Prostate gland (tissue), 2 donors: ENCODE measurements around the gene GANC. TPM values are rescaled to one million over a fixed set of nuclear protein-coding genes. Genes with fewer than 3 reads are reported as not detected.
A peak's percentile ranks its signal among the peaks of the same experiment; 100 is the strongest.

Source experiments
- DNase-seq: peaks from one replicate; pipeline ENCODE4 v3.0.0-alpha.2; 2019; ENCODE audit warnings: low spot score
- H3K27ac ChIP-seq, 2 donors: fragments of 200-600 bp; sonication (generic); 2 replicates each; pipeline ENCODE4 v1.5.1; 2017 to 2019
- H3K27me3 ChIP-seq: fragments of 200-600 bp; sonication (generic); replicated peaks from 2 replicates; pipeline ENCODE4 v1.5.1; 2019; ENCODE audit not compliant: insufficient read depth
- H3K36me3 ChIP-seq, 2 donors: fragments of 200-600 bp; sonication (generic); 1 replicate in 1 of 2; 2 replicates in 1 of 2; pipeline versions ENCODE4 v1.5.1 to v1.8.1; 2017 to 2019
- H3K4me1 ChIP-seq: fragments of 200-600 bp; sonication (generic); replicated peaks from 2 replicates; pipeline ENCODE4 v1.5.1; 2019
- H3K4me3 ChIP-seq, 2 donors: fragments of 200-600 bp; sonication (generic); 2 replicates each; pipeline ENCODE4 v1.5.1; 2017 to 2019
- H3K9me3 ChIP-seq: fragments of 200-600 bp; sonication (generic); 2 replicates; pipeline ENCODE4 v1.5.1; 2017
- POLR2A ChIP-seq: fragments of 450-650 bp; IDR thresholded peaks from one replicate; pipeline ENCODE4 v1.6.1; 2016; ENCODE audit warnings: antibody characterized with exemption, mild to moderate bottlenecking
- POLR2AphosphoS5 ChIP-seq: sonication (generic); formaldehyde crosslinking; IDR thresholded peaks from one replicate; pipeline ENCODE4 v1.6.1; 2017; ENCODE audit warnings: antibody characterized with exemption
- WGBS: methylation state at CpG from one replicate; pipeline ENCODE4 v1.1.5; 2018; 5-methylcytosine and 5-hydroxymethylcytosine counted together
- intact Hi-C: fragments of 100-400 bp; cut with DNase I; formaldehyde crosslinking; loops from one replicate; pipeline ENCODE4 v1.14.2; 2022
- total RNA-seq, 2 donors: library from RNA; depleted of rRNA; stranded (reverse); fragments of >200 nt; gene quantifications; one replicate each; pipeline ENCODE4 v1.1.0, GENCODE V29; 2016
- TF ChIP-seq, protein P1 (sequence below), 4 experiments: fragments of 200-600 bp in 2 of 4; fragments of 450-650 bp in 2 of 4; sonication (generic) in 2 of 4; IDR thresholded peaks; 1 replicate in 3 of 4; 2 replicates in 1 of 4; pipeline ENCODE4 v1.5.1; 2016 to 2019; ENCODE audit warnings: antibody characterized with exemption in 4 of 4, mild to moderate bottlenecking in 2 of 4, moderate library complexity in 2 of 4

Gene GANC
- total RNA-seq, 2 donors from 2014 or later, result 10.2 to 38.7 TPM

DNA sequence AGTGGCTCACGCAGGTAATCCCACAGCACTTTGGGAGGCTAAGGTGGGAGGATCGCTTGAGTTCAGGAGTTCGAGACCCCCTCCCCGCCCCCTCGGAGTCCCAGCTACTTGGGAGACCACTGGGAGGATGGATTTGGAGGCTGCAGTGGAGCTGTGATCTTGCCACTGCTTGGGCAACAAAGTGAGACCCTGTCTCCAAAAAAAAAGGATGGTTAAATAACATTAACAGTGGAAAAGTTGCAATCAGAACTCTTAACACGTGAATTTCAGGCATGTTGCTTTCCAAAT is 1.6 kb downstream of the GANC start:
- H3K9me3 ChIP-seq, result no peaks in the 10 kb centered on the region
- intact Hi-C loops, result loop anchor here (5.0 kb wide), 1 partner anchor 178 kb away; no protein-coding TSS in a partner anchor
- H3K27ac ChIP-seq, result peak overlapping the region; percentile 95 to 99
- H3K4me1 ChIP-seq, result peaks cover 7% of the 10 kb centered on the region
- TF ChIP-seq, protein P1, sequence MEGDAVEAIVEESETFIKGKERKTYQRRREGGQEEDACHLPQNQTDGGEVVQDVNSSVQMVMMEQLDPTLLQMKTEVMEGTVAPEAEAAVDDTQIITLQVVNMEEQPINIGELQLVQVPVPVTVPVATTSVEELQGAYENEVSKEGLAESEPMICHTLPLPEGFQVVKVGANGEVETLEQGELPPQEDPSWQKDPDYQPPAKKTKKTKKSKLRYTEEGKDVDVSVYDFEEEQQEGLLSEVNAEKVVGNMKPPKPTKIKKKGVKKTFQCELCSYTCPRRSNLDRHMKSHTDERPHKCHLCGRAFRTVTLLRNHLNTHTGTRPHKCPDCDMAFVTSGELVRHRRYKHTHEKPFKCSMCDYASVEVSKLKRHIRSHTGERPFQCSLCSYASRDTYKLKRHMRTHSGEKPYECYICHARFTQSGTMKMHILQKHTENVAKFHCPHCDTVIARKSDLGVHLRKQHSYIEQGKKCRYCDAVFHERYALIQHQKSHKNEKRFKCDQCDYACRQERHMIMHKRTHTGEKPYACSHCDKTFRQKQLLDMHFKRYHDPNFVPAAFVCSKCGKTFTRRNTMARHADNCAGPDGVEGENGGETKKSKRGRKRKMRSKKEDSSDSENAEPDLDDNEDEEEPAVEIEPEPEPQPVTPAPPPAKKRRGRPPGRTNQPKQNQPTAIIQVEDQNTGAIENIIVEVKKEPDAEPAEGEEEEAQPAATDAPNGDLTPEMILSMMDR (IDR thresholded peaks at IDR 0.05), result no peak
- TF ChIP-seq POLR2AphosphoS5 (no peak), POLR2A (no peak)
- H3K4me3 ChIP-seq, result peak overlapping the region; percentile 53 to 79
- no peaks in the 10 kb centered on the region for H3K36me3 ChIP-seq
- 29% methylated on average over 6 of the region's 6 CpGs for WGBS
- no peak for DNase-seq
- no peaks in the 10 kb centered on the region for H3K27me3 ChIP-seq

DNA sequence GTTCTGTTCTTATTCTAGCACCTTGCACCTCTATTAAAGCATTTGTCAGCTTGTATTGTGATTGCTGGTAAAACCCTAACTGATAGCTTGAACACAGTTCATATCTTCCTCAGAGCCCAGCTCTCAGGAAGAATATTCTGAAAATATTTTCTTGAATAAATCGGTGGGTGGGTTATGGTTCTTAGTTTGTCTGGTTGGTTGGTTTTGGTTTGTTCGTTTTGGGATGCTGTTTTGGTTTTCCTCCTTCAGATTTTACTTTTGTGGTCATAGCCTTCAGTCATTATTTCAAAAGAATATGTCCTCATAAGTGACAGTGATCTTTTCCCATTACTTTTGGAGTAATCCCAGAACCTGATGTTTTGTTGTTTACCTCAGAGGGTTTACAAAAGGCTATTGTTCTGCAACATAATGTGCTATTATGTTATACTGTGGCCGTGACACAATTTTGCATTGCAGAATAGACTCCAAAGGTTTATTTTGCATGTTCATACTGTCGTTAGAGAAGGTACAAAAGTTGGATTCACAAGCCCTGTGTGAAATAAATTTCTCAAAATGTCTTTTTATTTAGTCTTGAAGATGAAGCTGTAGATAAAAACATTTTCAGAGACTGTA is 2.9 kb downstream of the GANC start:
- Histone ChIP-seq H3K4me3 (no peak overlapping the region), H3K36me3 (no peaks in the 10 kb centered on the region), H3K4me1 (peaks cover 7% of the 10 kb centered on the region), H3K27me3 (no peaks in the 10 kb centered on the region), H3K9me3 (no peaks in the 10 kb centered on the region), H3K27ac (peak overlapping the region; percentile 95 to 99)
- TF ChIP-seq POLR2A (no peak), POLR2AphosphoS5 (no peak)
- TF ChIP-seq, protein P1 (IDR thresholded peaks at IDR 0.05), result no peak
- WGBS, result 35% methylated on average over 4 of the region's 4 CpGs
- intact Hi-C loops, result no loop called here
- DNase-seq, result no peak

DNA sequence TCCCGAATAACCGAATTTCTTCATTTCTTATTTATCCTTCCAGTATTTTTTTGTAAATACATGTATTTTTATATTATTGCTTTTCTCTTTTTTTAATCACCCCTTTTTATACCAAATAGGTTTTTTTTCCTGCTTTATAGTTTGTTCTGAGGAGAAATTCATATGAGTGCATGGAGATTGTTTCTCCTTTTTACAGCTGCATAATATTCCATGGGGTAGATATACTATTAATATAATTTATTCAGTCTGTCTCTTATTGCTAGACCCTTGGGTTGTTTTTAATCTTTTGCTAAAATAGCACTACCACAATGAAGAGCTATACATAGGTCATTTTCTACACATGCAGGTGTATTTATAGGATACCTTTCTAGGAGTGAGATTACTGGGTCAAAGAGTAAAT is 3.8 kb downstream of the GANC start:
- peaks cover 7% of the 10 kb centered on the region for H3K4me1 ChIP-seq
- H3K27ac ChIP-seq, result no peak overlapping the region
- H3K36me3 ChIP-seq, result peaks cover 0 to 6% of the 10 kb centered on the region in 2 donors
- no peak overlapping the region for H3K4me3 ChIP-seq
- no peak for DNase-seq
- TF ChIP-seq, protein P1 (IDR thresholded peaks at IDR 0.05), result no peak
- TF ChIP-seq POLR2AphosphoS5 (no peak), POLR2A (no peak)
- intact Hi-C loops, result no loop called here
- no peaks in the 10 kb centered on the region for H3K27me3 ChIP-seq
- WGBS, result 98% methylated on average over 2 of the region's 2 CpGs
- no peaks in the 10 kb centered on the region for H3K9me3 ChIP-seq

DNA sequence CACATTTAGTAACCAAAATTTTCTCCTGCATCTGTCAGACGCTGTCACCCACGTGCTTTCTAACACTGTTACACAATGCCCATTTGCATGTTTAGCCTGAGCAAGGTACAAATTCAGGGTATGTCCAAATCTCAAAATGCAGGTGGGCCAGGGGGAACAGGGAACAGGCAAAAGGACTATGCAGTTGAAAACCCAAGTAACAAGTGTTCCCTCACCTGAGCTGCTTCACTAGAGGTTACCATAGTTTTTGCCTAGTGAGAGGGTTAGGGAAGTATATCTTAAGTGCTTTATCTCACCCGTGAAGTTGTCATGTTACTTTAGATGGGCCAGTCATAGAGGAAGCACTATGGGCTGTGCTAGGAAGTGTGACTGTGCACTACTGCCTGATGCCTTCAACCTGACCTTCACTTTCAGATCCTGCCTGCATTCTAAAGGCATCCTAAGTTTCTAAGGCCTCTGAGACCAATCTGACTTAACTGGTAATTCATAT is 6.3 kb downstream of the GANC start:
- no peaks in the 10 kb centered on the region for H3K9me3 ChIP-seq
- no peak overlapping the region for H3K27ac ChIP-seq
- H3K4me3 ChIP-seq, result no peak overlapping the region
- no peak for DNase-seq
- intact Hi-C loops, result no loop called here
- peaks cover 13% of the 10 kb centered on the region for H3K4me1 ChIP-seq
- peaks cover 0 to 6% of the 10 kb centered on the region in 2 donors for H3K36me3 ChIP-seq
- TF ChIP-seq POLR2A (no peak), POLR2AphosphoS5 (no peak)
- TF ChIP-seq, protein P1 (IDR thresholded peaks at IDR 0.05), result no peak
- 50% methylated on average over 3 of the region's 3 CpGs for WGBS
- no peaks in the 10 kb centered on the region for H3K27me3 ChIP-seq

DNA sequence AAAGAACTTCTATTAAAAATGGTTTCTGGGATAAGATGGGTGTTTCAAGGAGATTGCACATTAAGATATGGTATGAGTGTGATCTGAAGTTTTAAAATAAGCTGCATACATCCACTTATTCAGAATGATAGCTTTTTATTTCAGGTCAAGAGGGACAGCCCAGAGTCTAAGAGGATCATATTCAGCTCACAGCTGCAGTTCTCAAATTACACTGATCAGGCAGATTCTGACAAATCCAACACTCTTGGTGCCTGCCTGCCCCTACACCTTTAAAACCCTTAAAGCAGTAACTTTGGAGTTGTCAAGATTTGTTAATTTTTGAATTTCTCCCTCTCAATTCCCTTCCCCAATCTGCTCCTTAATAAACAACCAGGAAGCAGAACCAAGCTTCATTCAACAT is 9.3 kb downstream of the GANC start:
- H3K4me3 ChIP-seq, result no peak overlapping the region
- H3K36me3 ChIP-seq, result peaks cover 0 to 6% of the 10 kb centered on the region in 2 donors
- peaks cover 6% of the 10 kb centered on the region for H3K4me1 ChIP-seq
- no peaks in the 10 kb centered on the region for H3K27me3 ChIP-seq
- intact Hi-C loops, result no loop called here
- H3K9me3 ChIP-seq, result no peaks in the 10 kb centered on the region
- H3K27ac ChIP-seq, result peak overlapping the region in 1 of 2 donors; percentile 3
- no peak for DNase-seq
- TF ChIP-seq, protein P1 (IDR thresholded peaks at IDR 0.05), result no peak
- TF ChIP-seq POLR2A (no peak), POLR2AphosphoS5 (no peak)
